GM12878 (cell line): ENCODE data around the gene INTS14. TPM values are rescaled to one million over a fixed set of nuclear protein-coding genes. Genes with fewer than 3 reads are reported as not detected.

Source experiments
- ATAC-seq: fragments of 200-7000 bp; cut with Tn5 transposase; 3 replicates; pipeline ENCODE4 v1.9.1; 2020; ENCODE audit warnings: mild to moderate bottlenecking, moderate library complexity
- BruUV-seq: library from RNA; stranded (reverse); fragments of 400-500 nt; replicated peaks from 2 replicates; lab custom pipeline; 2021; lab: Mats Ljungman, UMichigan
- CTCF ChIA-PET: fragments of 300-600 bp; sonication (Branson Sonifier 250); formaldehyde crosslinking; extraction: SDS; loops from one replicate; lab custom pipeline; 2021; ENCODE audit warnings: inconsistent platforms; lab: Yijun Ruan, JAX
- POLR2A ChIA-PET: fragments of 350-600 bp; formaldehyde crosslinking; extraction: SDS; loops from one replicate; lab custom pipeline; 2021; ENCODE audit warnings: inconsistent platforms; lab: Charles Lee
- RAD21 ChIA-PET: fragments of 300-600 bp; sonication (Branson Sonifier 250); formaldehyde crosslinking; loops from one replicate; lab custom pipeline; 2023; ENCODE audit warnings: antibody characterized with exemption; ENCODE audit not compliant: unreplicated experiment; lab: Charles Lee
- SMC1A ChIA-PET: fragments of 300-600 bp; sonication (Branson Sonifier 250); formaldehyde crosslinking; loops from one replicate; lab custom pipeline; 2023; ENCODE audit not compliant: unreplicated experiment, uncharacterized antibody; lab: Charles Lee
- DNase-seq: peaks from one replicate; pipeline ENCODE4 v3.0.0-alpha.2; 2011; ENCODE audit warnings: low read depth, low spot score
- FAIRE-seq: peaks from 3 replicates; lab custom pipeline; 2011; peaks lifted over from hg19 to GRCh38; lab: Jason Lieb, UNC
- H2AFZ ChIP-seq: 2 replicates; pipeline ENCODE4 v1.6.0; 2011; ENCODE audit warnings: low read depth, low read length, control low read depth; ENCODE audit not compliant: control insufficient read depth
- H3K27ac ChIP-seq: 2 replicates; pipeline ENCODE4 v1.5.1; 2011; ENCODE audit warnings: control low read depth; ENCODE audit not compliant: control insufficient read depth, insufficient read depth
- H3K27me3 ChIP-seq, 2 experiments: replicated peaks in 1 of 2; 2 replicates each; pipeline versions ENCODE4 v1.6.0 to v1.6.1; 2011; ENCODE audit warnings: low read length in 1 of 2; ENCODE audit not compliant: control insufficient read depth in 2 of 2, insufficient read depth in 2 of 2
- H3K36me3 ChIP-seq, 2 experiments: 2 replicates each; pipeline ENCODE4 v1.5.1; 2011; ENCODE audit warnings: low read length in 1 of 2; ENCODE audit not compliant: control insufficient read depth in 2 of 2, insufficient read depth in 2 of 2
- H3K4me1 ChIP-seq: 2 replicates; pipeline ENCODE4 v1.6.1; 2011; ENCODE audit warnings: mild to moderate bottlenecking, low read length, moderate library complexity, mixed read lengths; ENCODE audit not compliant: control insufficient read depth, insufficient read depth
- H3K4me2 ChIP-seq: 2 replicates; pipeline ENCODE4 v1.6.0; 2011; ENCODE audit warnings: control low read depth; ENCODE audit not compliant: control insufficient read depth, insufficient read depth
- H3K4me3 ChIP-seq: fragments of 200-600 bp; sonication (generic); 2 replicates; pipeline ENCODE4 v1.5.1; 2016
- H3K79me2 ChIP-seq: 2 replicates; pipeline ENCODE4 v1.6.0; 2011; ENCODE audit warnings: low read length; ENCODE audit not compliant: control insufficient read depth, insufficient read depth
- H3K9ac ChIP-seq: 2 replicates; pipeline ENCODE4 v1.8.0; 2011; ENCODE audit warnings: low read length, control low read depth, mixed read lengths; ENCODE audit not compliant: control insufficient read depth, insufficient read depth
- H3K9me3 ChIP-seq: replicated peaks from 3 replicates; pipeline ENCODE4 v1.5.1; 2011; ENCODE audit warnings: mild to moderate bottlenecking, low read length; ENCODE audit not compliant: control insufficient read depth, insufficient read depth
- H4K20me1 ChIP-seq: 2 replicates; pipeline ENCODE4 v1.6.0; 2011; ENCODE audit not compliant: control insufficient read depth, insufficient read depth
- ASH2L ChIP-seq: fragments of 300-600, 200-600 bp; sonication (generic); IDR thresholded peaks from 2 replicates; pipeline ENCODE4 v1.6.1; 2017; ENCODE audit warnings: low read depth, mild to moderate bottlenecking, borderline replicate concordance
- BRCA1 ChIP-seq: IDR thresholded peaks from 2 replicates; pipeline ENCODE4 v1.6.1; 2011; ENCODE audit warnings: low read depth, low read length, improper control_type of control experiment
- CBFB ChIP-seq: IDR thresholded peaks from 2 replicates; pipeline ENCODE4 v1.6.1; 2016; ENCODE audit warnings: antibody characterized with exemption, low read depth
- CBX3 ChIP-seq: fragments of 200-600 bp; sonication (generic); IDR thresholded peaks from 2 replicates; pipeline ENCODE4 v1.6.1; 2016; ENCODE audit warnings: low read depth, borderline replicate concordance
- DPF2 ChIP-seq: fragments of 450-650 bp; IDR thresholded peaks from 2 replicates; pipeline ENCODE4 v1.6.1; 2017; ENCODE audit warnings: mild to moderate bottlenecking
- ETV6 ChIP-seq, 2 experiments: fragments of 450-650 bp in 1 of 2; IDR thresholded peaks in 1 of 2; conservative IDR thresholded peaks in 1 of 2; 2 replicates each; pipeline ENCODE4 v1.6.1; 2014; ENCODE audit warnings: antibody characterized with exemption in 1 of 2, borderline replicate concordance in 1 of 2, low read depth in 1 of 2, mild to moderate bottlenecking in 1 of 2, moderate library complexity in 1 of 2
- IKZF2 ChIP-seq, 2 experiments: fragments of 450-650 bp; IDR thresholded peaks; 2 replicates each; pipeline ENCODE4 v1.6.1; 2017; ENCODE audit warnings: mild to moderate bottlenecking in 2 of 2, moderate library complexity in 2 of 2
- NFXL1 ChIP-seq: fragments of 450-650 bp; IDR thresholded peaks from 2 replicates; pipeline ENCODE4 v1.6.1; 2017; ENCODE audit warnings: antibody characterized with exemption, mild to moderate bottlenecking, borderline replicate concordance
- STAT3 ChIP-seq: IDR thresholded peaks from 2 replicates; pipeline ENCODE4 v1.6.1; 2011; ENCODE audit warnings: low read depth, low read length, improper control_type of control experiment
- TAF1 ChIP-seq: IDR thresholded peaks from 2 replicates; pipeline ENCODE4 v1.6.1; 2011; ENCODE audit warnings: mild to moderate bottlenecking, low read depth, low read length, borderline replicate concordance
- TCF12 ChIP-seq: IDR thresholded peaks from 2 replicates; pipeline ENCODE4 v1.6.1; 2011; ENCODE audit warnings: low read depth, mild to moderate bottlenecking, low read length
- ZBED1 ChIP-seq: IDR thresholded peaks from 2 replicates; pipeline ENCODE4 v1.6.1; 2016; ENCODE audit warnings: borderline replicate concordance
- WGBS: methylation state at CpG from one replicate; pipeline ENCODE4 v1.1.6; 2016; ENCODE audit warnings: low lambda C conversion rate; ENCODE audit not compliant: insufficient replicate concordance, insufficient coverage; ENCODE audit errors: missing lambda C conversion rate; 5-methylcytosine and 5-hydroxymethylcytosine counted together
- in situ Hi-C: fragments of 300-500 bp; cut with MboI; formaldehyde crosslinking; loops from 9 replicates; pipeline ENCODE4 v1.14.3; 2018; ENCODE audit warnings: mixed read lengths
- intact Hi-C: fragments of 100-400 bp; cut with micrococcal nuclease; formaldehyde crosslinking; loops from one replicate; pipeline ENCODE4 v1.14.2; 2022; ENCODE audit not compliant: unreplicated experiment
- polyA plus RNA-seq, 11 experiments: library from polyadenylated mRNA; depleted of rRNA in 4 of 11; unstranded in 6 of 11; stranded (reverse) in 5 of 11; fragments of >200 nt; fragmentation: Nextera tagmentation in 4 of 11; fragmentation: Illumina TruSeq in 1 of 11; extraction: Ambion mirVana in 4 of 11; extraction: Trizol in 1 of 11; gene quantifications; 1 replicate in 1 of 11; 2 replicates in 10 of 11; pipeline versions ENCODE4 v1.2.1 to v1.2.3, GENCODE V29; 2011 to 2016; ENCODE audit warnings: inconsistent platforms in 2 of 11, missing spikeins in 2 of 11, low read depth in 1 of 11
- total RNA-seq, 4 experiments: library from RNA; depleted of rRNA in 3 of 4; stranded (reverse); fragments of >200 nt in 3 of 4; fragmentation: Illumina TruSeq in 1 of 4; extraction: Trizol in 1 of 4; gene quantifications; 2 replicates each; pipeline versions ENCODE4 v1.2.1 to v1.2.3, GENCODE V29; 2013 to 2021
- TF ChIP-seq, protein P1 (sequence below): fragments of 150-350 bp; IDR thresholded peaks from 2 replicates; pipeline ENCODE4 v1.6.1; 2016; ENCODE audit warnings: low read depth, low read length
- TF ChIP-seq, protein P2 (sequence below): fragments of 450-650 bp; formaldehyde crosslinking; IDR thresholded peaks from 2 replicates; pipeline ENCODE4 v1.5.0; 2022; ENCODE audit warnings: mild to moderate bottlenecking, missing genetic modification characterization
- TF ChIP-seq, protein P3 (sequence below): fragments of 450-650 bp; IDR thresholded peaks from 2 replicates; pipeline ENCODE4 v1.6.1; 2018; ENCODE audit warnings: borderline replicate concordance, mild to moderate bottlenecking; ENCODE audit not compliant: partially characterized antibody

The INTS14 gene
- total and polyA plus RNA-seq, 10 of the 15 experiments (the other 5 are each of a cell fraction or from before 2014, with no cell fraction given) = 36.8 to 76.9 (median 47.7) TPM

DNA sequence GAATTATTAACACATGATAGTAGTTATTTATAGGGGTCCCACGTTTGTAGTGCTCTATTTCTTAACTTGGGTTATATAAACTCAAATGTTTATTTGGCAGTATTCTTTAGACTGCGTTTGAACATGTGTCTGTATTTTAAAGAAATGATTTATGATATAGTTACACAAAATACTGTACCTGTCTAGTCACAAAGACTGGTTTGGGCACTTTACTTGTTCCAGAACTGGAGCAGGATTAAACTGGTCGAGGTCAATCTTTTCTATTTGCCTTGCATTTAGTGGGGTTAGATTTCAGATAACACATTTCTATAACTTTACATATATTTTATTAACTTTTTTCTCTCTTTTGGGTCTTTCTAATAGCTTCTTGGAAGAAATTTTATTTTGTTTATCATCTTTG is 41.2 kb downstream of the INTS14 start:
- no peak for FAIRE-seq
- Histone ChIP-seq H3K4me1 (no peaks in the 10 kb centered on the region), H3K27me3 (no peaks in the 10 kb centered on the region), H3K4me2 (no peak overlapping the region), H2AFZ (no peak overlapping the region), H3K36me3 (peaks cover 3 to 8% of the 10 kb centered on the region in 2 experiments; a peak in 3 of 4 replicates), H3K79me2 (no peaks in the 10 kb centered on the region), H3K9ac (no peak overlapping the region), H3K27ac (no peak overlapping the region), H3K9me3 (no peaks in the 10 kb centered on the region; the same call in 2 of the 3 replicates), H4K20me1 (no peaks in the 10 kb centered on the region), H3K4me3 (no peak overlapping the region)
- SMC1A ChIA-PET = interaction anchor here (1.5 kb wide), 1 partner anchor 11 kb away, joined by 5 read pairs; no protein-coding TSS in a partner anchor
- DNase-seq = no peak
- 80% methylated on average over 3 of the region's 3 CpGs for WGBS
- POLR2A ChIA-PET = no interaction called here
- CTCF ChIA-PET = no interaction called here
- ATAC-seq = no peak
- BruUV-seq = no TSS peak
- intact Hi-C loops = no loop called here
- RAD21 ChIA-PET = no interaction called here
- in situ Hi-C loops = no loop called here
- no peak for TF ChIP-seq IKZF2 (IDR thresholded peaks at IDR 0.05)
- TF ChIP-seq NFXL1 = no peak
- TF ChIP-seq DPF2 = no peak
- no peak for TF ChIP-seq ETV6 (conservative IDR thresholded peaks at IDR 0.05 in 1 of 2, IDR thresholded peaks at IDR 0.05 in 1 of 2; ENCODE audit: borderline replicate concordance in 1 of 2, low read depth in 1 of 2)
- TF ChIP-seq STAT3 = no peak
- TF ChIP-seq, protein P1, sequence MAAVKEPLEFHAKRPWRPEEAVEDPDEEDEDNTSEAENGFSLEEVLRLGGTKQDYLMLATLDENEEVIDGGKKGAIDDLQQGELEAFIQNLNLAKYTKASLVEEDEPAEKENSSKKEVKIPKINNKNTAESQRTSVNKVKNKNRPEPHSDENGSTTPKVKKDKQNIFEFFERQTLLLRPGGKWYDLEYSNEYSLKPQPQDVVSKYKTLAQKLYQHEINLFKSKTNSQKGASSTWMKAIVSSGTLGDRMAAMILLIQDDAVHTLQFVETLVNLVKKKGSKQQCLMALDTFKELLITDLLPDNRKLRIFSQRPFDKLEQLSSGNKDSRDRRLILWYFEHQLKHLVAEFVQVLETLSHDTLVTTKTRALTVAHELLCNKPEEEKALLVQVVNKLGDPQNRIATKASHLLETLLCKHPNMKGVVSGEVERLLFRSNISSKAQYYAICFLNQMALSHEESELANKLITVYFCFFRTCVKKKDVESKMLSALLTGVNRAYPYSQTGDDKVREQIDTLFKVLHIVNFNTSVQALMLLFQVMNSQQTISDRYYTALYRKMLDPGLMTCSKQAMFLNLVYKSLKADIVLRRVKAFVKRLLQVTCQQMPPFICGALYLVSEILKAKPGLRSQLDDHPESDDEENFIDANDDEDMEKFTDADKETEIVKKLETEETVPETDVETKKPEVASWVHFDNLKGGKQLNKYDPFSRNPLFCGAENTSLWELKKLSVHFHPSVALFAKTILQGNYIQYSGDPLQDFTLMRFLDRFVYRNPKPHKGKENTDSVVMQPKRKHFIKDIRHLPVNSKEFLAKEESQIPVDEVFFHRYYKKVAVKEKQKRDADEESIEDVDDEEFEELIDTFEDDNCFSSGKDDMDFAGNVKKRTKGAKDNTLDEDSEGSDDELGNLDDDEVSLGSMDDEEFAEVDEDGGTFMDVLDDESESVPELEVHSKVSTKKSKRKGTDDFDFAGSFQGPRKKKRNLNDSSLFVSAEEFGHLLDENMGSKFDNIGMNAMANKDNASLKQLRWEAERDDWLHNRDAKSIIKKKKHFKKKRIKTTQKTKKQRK = no peak
- TF ChIP-seq ASH2L = no peak
- TF ChIP-seq CBX3 = no peak
- TF ChIP-seq, protein P2, sequence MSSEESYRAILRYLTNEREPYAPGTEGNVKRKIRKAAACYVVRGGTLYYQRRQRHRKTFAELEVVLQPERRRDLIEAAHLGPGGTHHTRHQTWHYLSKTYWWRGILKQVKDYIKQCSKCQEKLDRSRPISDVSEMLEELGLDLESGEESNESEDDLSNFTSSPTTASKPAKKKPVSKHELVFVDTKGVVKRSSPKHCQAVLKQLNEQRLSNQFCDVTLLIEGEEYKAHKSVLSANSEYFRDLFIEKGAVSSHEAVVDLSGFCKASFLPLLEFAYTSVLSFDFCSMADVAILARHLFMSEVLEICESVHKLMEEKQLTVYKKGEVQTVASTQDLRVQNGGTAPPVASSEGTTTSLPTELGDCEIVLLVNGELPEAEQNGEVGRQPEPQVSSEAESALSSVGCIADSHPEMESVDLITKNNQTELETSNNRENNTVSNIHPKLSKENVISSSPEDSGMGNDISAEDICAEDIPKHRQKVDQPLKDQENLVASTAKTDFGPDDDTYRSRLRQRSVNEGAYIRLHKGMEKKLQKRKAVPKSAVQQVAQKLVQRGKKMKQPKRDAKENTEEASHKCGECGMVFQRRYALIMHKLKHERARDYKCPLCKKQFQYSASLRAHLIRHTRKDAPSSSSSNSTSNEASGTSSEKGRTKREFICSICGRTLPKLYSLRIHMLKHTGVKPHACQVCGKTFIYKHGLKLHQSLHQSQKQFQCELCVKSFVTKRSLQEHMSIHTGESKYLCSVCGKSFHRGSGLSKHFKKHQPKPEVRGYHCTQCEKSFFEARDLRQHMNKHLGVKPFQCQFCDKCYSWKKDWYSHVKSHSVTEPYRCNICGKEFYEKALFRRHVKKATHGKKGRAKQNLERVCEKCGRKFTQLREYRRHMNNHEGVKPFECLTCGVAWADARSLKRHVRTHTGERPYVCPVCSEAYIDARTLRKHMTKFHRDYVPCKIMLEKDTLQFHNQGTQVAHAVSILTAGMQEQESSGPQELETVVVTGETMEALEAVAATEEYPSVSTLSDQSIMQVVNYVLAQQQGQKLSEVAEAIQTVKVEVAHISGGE (CRISPR knock-in tag) = no peak
- TF ChIP-seq, protein P3, sequence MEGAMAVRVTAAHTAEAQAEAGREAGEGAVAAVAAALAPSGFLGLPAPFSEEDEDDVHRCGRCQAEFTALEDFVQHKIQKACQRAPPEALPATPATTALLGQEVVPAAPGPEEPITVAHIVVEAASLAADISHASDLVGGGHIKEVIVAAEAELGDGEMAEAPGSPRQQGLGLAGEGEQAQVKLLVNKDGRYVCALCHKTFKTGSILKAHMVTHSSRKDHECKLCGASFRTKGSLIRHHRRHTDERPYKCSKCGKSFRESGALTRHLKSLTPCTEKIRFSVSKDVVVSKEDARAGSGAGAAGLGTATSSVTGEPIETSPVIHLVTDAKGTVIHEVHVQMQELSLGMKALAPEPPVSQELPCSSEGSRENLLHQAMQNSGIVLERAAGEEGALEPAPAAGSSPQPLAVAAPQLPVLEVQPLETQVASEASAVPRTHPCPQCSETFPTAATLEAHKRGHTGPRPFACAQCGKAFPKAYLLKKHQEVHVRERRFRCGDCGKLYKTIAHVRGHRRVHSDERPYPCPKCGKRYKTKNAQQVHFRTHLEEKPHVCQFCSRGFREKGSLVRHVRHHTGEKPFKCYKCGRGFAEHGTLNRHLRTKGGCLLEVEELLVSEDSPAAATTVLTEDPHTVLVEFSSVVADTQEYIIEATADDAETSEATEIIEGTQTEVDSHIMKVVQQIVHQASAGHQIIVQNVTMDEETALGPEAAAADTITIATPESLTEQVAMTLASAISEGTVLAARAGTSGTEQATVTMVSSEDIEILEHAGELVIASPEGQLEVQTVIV = no peak
- TF ChIP-seq CBFB = no peak
- no peak for TF ChIP-seq TAF1
- TF ChIP-seq BRCA1 = no peak
- no peak for TF ChIP-seq TCF12
- TF ChIP-seq ZBED1 = no peak
